RCC 7860 (cell line): ENCODE results near the gene UBE3C.
A peak's percentile ranks its signal among the peaks of the same experiment; 100 is the strongest.
"Not testable (repeated sequence)": the region's sequence is repeated elsewhere in the genome, so short reads cannot be mapped to it uniquely, and the experiment has no call there.

Source experiments
- DNase-seq: peaks from one replicate; pipeline ENCODE4 v3.0.0-alpha.2; 2015; ENCODE audit warnings: low spot score
- FAIRE-seq: peaks from 2 replicates; lab custom pipeline; 2012; peaks lifted over from hg19 to GRCh38; lab: Jason Lieb, UNC

Gene UBE3C

DNA sequence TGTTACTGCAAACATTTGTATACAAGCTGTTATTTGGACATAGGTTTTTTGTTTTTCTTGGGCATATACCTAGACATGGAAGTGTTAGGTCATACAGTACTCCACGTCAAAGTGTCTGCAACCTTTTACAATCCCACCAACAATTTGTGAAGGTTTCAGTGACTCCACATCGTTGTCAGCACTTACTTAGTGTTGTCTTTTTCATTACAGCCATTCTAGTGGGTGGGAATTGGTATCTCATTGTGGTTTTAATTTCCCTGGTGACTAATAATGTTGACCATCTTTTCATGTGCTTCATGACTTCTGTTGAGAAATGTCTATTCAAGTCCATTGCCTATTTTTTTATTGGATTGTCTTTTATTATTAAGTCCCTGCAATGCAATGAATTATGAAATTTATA lies 95.0 kb downstream of the UBE3C start:
- no peak for FAIRE-seq
- no peak for DNase-seq

DNA sequence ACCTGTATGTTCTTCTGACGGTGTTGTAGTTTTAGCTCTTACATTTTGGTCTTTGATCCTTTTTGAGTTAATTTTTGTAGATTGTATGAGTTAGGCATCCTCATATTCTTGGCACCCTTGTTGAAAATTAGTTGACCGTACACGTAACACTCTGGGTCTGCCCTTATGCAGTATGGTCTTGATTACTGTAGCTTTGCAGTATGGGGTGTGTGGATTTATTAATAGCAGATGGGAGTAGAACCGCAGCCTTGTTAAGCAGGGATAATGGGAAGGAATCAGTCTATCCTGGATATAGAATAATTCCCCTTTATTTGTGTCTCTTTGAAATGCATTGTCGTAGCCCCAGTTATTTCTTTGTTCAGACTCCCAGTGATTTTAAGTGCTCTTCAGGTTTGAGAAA lies 95.5 kb downstream of the UBE3C start:
- no peak for DNase-seq

DNA sequence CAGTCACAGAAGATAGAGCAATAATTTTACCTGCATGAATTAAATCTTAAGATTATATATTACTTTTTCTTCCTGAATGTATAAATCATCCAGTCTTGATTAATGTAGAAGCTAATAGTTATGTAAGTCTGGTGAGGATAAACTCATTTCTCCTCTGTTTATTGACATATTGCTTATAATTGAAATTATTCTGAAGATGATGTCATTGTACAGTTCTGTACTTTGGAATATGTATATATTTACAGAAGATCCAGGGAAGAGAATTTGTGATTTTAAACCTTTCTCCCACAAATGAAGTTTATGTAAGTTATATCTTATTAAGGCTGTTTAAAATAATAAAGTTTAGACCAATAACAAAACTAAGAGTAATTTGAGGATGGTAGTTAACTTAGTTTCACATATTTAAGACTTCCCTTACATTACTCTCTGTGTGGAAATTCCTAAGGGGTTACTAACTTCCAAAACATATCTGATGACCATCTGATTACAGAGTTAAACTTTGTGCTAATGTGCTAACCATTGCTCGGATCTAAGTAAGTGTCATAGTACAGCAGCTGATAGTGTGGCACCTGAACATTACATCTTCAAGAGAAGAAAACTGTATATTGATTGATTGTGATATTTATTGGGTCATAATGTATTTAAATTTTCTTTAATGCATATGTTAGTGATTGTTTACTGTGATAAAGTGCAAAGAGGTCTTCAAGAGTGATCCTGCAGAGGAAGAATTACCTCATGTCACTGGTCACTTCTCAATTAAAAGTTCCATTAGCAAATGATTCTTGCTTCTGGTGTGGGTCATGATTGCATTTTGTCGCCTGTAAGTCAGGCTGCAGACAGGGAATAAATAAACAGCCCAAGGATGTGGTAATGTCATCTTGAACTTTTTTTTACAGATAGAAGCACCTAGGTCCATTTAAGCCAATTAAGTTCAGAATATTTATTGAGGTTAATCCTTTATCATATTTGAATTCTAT lies 96.9 kb downstream of the UBE3C start:
- FAIRE-seq: peak; percentile 8
- no peak for DNase-seq

More for the DNA sequence above, 95.5 kb downstream of the UBE3C start:
- FAIRE-seq: no peak

DNA sequence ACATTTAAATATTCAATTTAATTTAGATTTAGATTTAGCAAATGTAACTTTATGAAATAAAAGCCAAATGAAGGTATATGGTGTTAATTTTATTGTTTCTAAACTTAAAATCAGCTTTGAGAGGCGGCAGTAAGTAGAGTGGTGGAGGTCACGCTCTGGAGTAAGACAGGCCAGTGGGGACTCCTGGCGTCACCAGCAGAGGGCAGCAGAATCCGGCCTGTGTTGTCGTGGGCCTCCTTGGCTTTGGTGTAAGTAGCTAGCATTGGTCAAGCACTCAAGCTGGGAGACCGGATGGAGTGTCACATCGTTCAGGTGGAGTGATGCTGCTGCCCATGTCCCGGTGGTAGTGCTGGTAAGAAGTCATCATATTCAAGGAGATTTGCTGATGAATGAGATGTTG lies 99.4 kb downstream of the UBE3C start:
- no peak for DNase-seq
- no peak for FAIRE-seq

DNA sequence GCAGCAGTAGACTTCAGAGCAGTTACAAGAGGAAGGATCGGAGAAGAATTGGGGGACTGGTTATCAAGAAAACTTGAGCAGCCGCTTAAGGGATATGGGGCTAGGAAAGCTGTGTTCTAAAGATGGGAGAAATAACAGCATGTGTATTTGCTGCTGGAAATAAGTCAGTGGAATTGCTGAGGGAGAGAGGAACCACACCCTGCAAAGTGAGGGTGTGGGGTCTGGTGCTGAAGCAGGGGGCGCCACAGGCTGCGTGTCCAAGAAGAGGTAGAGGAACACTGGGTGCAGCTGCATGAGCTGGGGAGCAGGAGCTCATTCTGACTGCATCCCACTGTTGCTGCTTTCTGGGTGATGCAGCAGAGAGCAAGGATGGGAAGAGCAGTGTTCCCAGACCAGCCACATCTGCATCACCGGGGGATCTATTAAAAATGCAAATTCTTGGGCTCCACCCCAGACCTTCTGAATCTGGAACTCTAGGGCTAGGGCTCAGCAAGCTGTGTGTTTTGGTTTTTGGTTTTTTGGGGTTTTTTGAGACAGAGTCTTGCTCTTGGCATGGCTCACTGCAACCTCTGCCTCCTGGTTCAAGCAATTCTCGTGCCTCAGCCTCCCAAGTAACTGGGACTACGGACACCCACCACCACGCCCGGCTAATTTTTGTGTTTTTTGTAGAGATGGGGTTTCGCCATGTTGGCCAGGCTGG lies 101.0 kb downstream of the UBE3C start:
- DNase-seq (no peak), FAIRE-seq (no peak)

DNA sequence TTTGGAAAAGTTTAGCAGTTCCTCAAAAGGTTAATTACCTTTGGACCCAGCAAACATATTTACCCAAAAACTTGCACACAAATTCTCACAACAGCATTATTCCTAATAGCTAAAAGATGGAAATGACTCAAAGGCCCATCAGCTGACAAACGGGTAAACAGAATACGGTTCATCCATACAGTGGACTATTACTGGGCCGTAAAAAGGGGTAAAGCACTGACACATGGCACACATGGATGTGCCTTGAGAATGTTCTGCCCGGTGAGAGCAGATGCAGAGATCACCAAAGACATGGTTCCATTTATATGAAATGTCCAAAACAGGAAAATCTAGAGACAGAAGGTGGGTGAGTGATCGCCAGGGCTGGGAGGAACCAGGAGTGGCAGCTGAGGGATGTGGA lies 102.9 kb downstream of the UBE3C start:
- FAIRE-seq (no peak), DNase-seq (no peak)

DNA sequence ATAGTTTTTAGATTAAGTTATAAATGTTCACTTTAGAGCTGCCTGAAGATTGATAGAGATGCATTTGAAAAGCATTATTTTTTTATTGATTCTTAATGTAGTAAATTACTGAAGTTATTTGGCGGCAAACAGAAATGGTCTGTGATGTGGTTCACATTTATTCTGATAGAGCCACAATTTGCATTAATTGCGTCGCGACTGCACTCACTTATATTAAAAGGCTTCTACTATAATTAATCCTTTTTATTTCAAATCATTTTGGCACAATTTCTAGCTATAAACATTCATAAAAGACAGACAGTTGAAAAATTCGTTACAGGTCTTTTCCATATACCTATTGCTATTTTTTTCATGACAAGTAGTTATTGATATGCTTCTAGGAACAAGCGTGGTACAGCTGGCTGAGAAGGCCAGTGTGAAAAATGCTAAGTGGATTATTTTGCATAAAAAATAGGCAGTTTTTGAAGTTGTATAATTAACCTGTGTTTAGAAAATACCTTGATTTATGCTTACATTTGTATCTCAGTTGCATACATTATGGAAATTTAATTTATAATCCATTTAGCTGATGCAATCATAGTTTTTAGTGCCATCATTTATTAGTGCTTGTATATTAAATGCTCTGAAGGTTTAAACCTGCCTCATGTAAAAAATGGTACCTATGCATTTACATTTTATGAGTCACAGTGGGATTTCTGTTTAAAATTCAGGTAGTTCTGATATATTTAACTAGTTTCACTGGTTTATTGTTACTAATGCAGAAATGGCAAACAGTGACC lies 106.0 kb downstream of the UBE3C start:
- FAIRE-seq (no peak), DNase-seq (no peak)

DNA sequence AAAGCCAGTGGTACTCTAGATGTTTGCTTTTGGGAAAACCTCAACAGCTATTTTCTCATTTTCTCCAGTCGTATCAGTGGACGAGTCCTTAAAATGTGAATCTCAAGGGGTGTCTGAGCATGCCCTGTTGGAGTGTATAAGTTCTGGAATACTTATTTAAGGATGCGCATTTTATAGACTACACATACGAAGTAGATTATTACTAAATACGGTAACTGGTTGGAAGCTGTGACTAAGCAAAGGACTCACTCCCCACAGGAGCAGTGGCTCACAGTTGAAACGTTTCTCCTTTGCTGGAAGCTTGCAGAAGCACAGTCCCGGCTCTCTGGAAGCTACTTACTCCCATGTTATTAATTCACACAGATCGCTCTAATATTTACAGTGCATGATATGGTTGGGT lies 107.3 kb downstream of the UBE3C start:
- no peak for DNase-seq
- FAIRE-seq: no peak

DNA sequence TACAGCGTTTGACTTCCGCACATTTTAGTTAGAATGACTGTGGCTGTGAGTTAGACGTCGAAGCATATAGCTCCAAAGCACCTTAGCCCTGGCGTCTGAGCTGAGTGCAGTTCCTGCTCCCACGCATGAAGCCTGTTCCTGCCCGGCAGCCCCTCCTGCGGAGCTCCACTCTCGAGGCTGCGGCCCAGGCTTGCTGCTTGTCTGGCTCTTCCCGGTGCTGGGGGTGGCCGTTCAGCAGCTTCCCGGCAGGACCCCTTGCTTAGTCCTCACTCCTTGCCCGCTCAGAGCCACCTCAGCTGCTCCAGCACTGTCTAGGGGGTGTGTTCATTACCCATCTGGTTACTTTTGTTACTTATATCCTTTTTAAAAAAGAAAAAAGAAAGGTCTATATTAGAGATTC lies 109.9 kb downstream of the UBE3C start:
- DNase-seq (no peak), FAIRE-seq (no peak)

DNA sequence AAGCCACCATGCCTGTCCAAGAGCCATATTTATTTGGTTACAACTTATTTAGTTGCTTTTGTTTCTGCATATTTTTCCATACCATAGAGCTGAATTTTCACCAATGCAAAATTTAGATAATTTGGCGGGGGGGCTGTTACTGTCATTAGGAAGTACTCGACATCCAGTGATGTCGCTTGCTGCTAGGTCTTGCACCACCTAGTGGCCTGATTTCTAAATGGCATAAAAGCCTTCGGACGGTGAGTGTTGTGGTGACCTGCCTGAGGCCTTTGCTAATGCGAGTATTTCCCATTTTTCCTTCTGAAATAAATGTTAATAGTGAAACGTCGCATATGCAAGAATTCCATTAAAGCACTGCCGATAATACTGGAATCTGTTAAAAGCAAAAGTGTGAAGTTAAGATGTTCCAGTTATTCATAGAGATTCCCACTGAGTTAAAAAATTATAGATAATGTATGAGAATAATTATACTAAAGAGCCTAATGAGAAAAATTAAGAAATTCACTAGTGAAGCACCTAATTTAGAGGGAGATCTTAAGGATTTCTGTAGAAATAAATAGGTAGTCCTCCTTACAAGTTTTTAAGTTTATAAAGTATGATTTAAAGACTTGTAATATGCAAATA lies 112.0 kb downstream of the UBE3C start:
- FAIRE-seq (peak; percentile 44), DNase-seq (peak; percentile 39)

DNA sequence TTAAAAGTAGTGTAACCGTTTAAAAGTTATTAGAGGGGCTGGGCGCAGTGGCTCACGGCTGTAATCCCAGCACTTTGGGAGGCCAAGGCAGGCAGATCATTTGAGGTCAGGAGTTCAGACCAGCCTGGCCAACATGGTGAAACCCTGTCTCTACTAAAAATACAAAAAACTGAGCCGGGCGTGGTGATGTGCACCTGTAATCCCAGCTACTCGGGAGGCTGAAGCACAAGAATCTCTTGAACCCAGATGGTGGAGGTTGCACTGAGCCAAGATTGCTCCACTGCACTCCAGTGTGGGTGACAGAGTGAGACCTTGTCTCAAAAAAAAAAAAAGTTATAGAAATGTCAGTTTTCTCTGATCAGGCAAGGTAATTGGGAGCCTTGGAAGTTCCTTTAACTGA lies 113.1 kb downstream of the UBE3C start:
- not testable (repeated sequence) for FAIRE-seq, DNase-seq

DNA sequence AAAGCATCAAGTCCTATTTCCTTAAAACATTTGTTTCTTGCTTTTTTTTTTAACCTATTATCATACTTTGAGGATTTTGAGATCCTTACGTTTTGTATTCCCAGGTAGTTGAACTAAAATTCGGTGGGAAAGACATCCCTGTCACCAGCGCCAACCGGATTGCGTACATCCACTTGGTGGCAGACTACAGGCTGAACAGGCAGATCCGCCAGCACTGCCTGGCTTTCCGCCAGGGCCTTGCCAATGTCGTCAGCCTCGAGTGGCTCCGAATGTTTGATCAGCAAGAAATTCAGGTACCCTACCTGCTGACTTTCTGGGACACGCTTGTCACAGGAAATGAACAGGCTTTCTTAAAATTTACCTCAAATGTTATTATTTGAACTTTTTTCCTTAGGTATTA lies 115.1 kb downstream of the UBE3C start:
- FAIRE-seq: no peak

DNA sequence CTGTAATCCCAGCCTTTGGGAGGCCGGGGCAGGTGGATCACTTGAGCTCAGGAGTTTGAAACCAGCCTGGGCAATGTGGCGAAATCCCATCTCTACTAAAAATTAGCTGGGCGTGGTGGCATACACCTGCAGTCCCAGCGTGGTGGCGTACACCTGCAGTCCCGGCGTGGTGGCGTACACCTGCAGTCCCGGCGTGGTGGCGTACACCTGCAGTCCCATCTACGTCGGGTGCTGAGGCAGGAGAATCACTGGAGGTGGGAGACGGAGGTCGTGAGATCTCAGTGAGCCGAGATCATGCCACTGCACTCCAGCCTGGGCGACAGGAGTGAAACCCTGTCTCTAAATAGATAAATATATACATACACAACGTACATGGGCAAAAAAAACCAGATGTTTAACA lies 116.1 kb downstream of the UBE3C start:
- not testable (repeated sequence) for DNase-seq, FAIRE-seq

More for the DNA sequence above, 115.1 kb downstream of the UBE3C start:
- no peak for DNase-seq

DNA sequence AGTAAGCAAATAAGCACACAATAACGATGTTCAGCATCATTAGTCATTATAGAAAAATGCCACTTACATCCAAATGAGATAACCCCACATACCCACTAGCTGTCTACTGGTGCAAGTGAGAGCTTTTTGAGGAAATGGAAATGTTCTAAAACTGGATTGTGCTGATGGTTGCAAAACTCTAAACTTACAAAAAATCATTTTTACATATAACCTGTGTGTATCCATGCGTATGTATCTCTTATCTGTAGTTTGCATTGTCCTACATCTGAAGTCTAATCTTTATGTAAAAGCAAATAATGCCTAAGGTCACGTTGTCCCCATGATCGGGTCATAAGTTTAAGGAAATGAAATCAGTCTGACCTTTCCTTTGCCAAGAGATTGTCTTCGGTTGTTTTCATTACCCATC lies 116.5 kb downstream of the UBE3C start:
- DNase-seq: no peak
- FAIRE-seq: no peak

DNA sequence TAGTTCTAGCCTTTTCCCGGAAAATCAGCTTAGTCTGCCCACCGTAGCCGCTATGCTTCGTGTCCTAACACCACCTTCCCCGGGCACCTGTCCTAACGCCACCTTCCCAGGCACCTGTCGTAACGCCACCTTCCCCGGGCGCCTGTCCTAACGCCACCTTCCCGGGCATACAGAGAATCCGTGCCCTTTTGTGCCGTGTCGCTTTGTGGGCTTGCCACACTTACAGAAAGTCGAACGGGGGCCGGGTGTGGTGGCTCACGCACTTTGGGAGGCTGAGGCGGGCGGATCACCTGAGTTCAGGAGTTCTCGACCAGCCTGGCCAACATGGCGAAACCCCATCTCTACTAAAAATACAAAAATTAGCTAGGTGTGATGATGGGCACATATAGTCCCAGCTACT lies 124.4 kb downstream of the UBE3C start:
- no peak for DNase-seq
- no peak for FAIRE-seq

DNA sequence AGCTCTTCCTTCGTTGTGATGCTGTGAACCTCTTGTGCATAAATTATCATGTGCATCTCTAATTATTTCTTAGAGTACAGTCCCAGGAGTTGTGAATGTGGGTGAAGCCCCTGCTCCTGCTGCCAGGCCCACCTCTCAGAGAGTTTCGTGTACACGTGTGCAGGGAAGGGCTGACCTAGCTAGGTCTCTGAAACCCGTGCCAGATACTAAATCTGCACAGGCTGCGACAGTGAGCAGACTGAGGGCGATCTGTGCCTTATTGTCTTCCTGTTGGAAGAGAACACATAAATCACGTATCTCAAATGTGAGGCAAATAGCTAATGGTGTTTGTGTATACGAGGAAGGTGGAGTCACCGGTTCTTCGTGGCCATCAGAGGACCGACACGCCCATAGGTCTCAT lies 126.3 kb downstream of the UBE3C start:
- no peak for FAIRE-seq
- no peak for DNase-seq

DNA sequence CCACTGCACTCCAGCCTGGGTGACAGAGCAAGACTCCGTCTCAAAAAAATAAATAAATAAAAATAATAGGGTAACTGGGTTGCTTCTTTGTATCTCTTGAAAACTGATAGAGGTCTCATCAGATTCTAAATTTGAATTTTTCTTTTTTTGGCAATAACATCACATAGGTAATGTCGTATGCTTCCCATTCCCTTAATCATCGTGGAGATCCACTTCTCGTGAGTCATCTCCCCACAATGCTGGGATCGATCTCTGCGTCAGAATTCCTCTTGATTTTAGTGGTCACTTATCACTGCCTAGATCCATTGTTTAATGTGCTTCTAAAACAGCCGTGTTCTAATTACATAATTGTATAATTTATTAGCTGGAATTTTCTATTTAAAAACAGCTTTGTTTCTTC lies 127.5 kb downstream of the UBE3C start:
- FAIRE-seq (no peak), DNase-seq (no peak)

DNA sequence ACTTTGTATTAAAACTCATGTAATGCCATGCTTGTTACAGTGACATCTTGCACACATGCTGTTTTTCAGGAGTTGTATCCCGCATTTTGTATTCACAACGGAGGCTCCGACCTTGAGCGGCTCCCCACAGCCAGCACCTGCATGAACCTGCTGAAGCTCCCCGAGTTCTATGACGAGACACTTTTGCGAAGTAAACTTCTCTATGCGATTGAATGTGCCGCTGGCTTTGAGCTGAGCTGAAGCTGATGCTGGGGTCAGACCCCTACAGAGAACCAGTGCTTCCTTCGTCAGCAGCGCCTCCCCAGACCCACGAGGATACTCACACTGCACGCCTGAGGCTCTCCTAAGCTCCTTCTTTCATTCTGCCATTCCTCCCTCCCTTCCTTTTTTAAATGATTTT lies 128.8 kb downstream of the UBE3C start:
- FAIRE-seq: no peak
- DNase-seq: no peak

DNA sequence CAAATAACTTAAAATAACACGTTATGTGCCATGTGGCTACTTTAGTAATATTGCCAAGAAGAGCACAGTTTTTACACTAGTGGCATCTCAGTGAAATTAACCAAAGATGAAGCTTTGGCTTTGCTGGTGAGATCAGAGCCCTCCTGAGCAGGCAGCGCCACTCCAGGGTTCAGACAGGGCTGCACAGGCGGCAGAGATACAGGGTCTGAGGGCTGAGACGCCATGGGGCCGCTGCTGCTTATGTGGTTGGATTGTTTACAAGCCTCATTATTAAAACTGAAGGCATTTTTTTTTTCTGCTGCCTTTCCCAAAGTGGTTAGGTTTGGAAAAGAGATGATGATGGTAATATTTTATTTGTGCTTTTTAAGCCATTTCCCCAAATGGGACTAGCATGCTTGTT lies 129.2 kb downstream of the UBE3C start:
- DNase-seq (no peak), FAIRE-seq (no peak)

DNA sequence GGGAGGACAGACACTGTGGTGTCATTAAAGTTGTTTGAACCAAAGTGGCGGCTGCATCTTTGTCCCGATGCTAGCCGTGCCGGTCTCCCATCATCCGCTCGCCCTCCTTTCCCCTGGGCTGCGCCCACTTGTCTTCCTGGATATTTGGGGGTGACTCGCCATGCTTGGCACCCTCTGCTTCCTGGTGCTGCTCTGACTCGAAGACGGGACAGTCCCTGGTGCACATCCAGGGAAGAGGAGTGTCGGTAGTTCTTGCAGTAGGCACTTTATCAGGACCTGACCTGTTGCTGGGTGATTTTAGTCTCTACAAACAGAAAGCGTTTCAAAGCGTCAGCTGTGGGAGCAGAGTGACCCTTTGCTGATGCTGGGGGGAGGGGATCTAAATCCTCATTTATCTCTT lies 129.8 kb downstream of the UBE3C start:
- FAIRE-seq (no peak), DNase-seq (no peak)
